Brain microvascular endothelial cell (primary cell): Measurements from ENCODE around the gene APOA4.

Experiments used
- DNase-seq: peaks from one replicate; pipeline ENCODE4 v3.0.0-alpha.2; 2020
- H3K27ac ChIP-seq: fragments of 250-450 bp; sonication (Bioruptor Pico); 2 replicates; pipeline ENCODE4 v1.5.1; 2020; ENCODE audit warnings: mild to moderate bottlenecking, moderate library complexity
- H3K27me3 ChIP-seq: fragments of 250-450 bp; sonication (Bioruptor Pico); replicated peaks from 2 replicates; pipeline ENCODE4 v1.5.1; 2020; ENCODE audit warnings: mild to moderate bottlenecking
- H3K36me3 ChIP-seq: fragments of 250-450 bp; sonication (Bioruptor Pico); replicated peaks from 2 replicates; pipeline ENCODE4 v1.5.1; 2020; ENCODE audit warnings: mild to moderate bottlenecking
- H3K4me3 ChIP-seq: 2 replicates; pipeline ENCODE4 v1.5.1; 2011; ENCODE audit warnings: low read depth, mild to moderate bottlenecking, control low read depth, low read length, moderate library complexity
- in situ Hi-C: cut with HindIII; loops from 2 replicates; pipeline ENCODE4 v1.10.0; 2017; ENCODE audit warnings: low sequenced_read_pairs, low pct_ligation_motif_present
- TF ChIP-seq, protein P1 (sequence below): IDR thresholded peaks from 2 replicates; pipeline ENCODE4 v1.5.1; 2011; ENCODE audit warnings: low read depth, mild to moderate bottlenecking, moderate library complexity, low read length, control low read depth, inconsistent platforms; ENCODE audit errors: missing control alignments

The APOA4 gene

DNA sequence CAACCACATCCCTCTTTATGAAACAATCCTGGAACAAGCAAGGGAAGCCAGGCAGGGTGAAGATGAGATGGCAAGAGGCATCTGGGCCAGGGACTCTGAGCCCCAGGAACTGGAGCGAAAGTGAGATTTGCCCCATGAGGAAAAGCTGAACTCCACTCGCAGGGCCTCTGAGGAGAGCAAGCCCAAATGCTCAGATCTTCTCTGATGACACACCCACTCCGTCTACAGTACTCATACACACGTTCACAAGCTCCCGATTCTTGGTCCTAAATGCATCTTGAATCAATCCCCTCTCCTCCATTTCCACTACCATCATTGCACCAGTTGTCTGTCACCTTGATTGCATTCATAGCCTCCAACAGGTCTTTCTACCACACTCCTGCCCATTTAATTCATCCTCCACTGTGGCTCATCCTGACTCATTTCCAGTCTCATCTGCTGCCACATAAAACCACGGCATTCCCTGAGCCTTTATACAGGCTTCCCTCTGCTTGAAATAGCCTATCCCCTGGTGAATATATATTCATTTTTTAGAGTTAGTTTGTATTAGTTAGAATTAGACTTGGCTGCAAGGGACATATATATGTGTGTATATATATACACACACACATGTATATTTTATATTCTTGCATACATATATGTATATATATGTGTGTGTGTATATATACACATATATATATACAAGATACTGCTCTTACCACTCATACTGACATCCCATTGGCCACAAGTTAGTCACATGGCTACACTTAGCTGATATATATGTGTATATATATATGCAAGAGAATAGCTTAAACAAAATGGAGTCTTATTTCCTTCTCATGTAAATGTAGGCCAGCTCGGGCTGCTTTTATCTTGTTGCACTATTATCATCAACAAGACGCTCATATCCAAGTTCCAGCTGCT lies 30.0 kb downstream of the APOA4 start:
- Histone ChIP-seq H3K27me3 (no peaks in the 10 kb centered on the region), H3K27ac (no peak overlapping the region), H3K36me3 (no peaks in the 10 kb centered on the region), H3K4me3 (no peak overlapping the region)
- in situ Hi-C loops: no loop called here
- TF ChIP-seq, protein P1, sequence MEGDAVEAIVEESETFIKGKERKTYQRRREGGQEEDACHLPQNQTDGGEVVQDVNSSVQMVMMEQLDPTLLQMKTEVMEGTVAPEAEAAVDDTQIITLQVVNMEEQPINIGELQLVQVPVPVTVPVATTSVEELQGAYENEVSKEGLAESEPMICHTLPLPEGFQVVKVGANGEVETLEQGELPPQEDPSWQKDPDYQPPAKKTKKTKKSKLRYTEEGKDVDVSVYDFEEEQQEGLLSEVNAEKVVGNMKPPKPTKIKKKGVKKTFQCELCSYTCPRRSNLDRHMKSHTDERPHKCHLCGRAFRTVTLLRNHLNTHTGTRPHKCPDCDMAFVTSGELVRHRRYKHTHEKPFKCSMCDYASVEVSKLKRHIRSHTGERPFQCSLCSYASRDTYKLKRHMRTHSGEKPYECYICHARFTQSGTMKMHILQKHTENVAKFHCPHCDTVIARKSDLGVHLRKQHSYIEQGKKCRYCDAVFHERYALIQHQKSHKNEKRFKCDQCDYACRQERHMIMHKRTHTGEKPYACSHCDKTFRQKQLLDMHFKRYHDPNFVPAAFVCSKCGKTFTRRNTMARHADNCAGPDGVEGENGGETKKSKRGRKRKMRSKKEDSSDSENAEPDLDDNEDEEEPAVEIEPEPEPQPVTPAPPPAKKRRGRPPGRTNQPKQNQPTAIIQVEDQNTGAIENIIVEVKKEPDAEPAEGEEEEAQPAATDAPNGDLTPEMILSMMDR: no peak
- DNase-seq: peak; percentile 60

- DNase-seq: no peak
- no peaks in the 10 kb centered on the region for H3K36me3 ChIP-seq
- H3K27ac ChIP-seq: no peak overlapping the region
- in situ Hi-C loops: no loop called here
- no peaks in the 10 kb centered on the region for H3K27me3 ChIP-seq
- TF ChIP-seq, protein P1: no peak
- no peak overlapping the region for H3K4me3 ChIP-seq
These were observed 30.8 kb downstream of the APOA4 start for GRCh38 chr11:116792144-116792868.

GRCh38 chr11:116791813-116792143 lies 31.3 kb downstream of the APOA4 start, which contains the start of gene APOA5:
Gene APOA5 (minus strand): TSS chr11:116791879. CDS start chr11:116791860, 19 bp downstream.
- Histone ChIP-seq H3K4me3 (peak within 1 kb of the TSS; percentile 12), H3K27ac (no peak within 1 kb of the TSS), H3K36me3 (no peaks in the 10 kb centered on the region), H3K27me3 (no peaks in the 10 kb centered on the region)
- no peak for DNase-seq
- TF ChIP-seq, protein P1: no peak
- in situ Hi-C loops: no loop called here

DNA sequence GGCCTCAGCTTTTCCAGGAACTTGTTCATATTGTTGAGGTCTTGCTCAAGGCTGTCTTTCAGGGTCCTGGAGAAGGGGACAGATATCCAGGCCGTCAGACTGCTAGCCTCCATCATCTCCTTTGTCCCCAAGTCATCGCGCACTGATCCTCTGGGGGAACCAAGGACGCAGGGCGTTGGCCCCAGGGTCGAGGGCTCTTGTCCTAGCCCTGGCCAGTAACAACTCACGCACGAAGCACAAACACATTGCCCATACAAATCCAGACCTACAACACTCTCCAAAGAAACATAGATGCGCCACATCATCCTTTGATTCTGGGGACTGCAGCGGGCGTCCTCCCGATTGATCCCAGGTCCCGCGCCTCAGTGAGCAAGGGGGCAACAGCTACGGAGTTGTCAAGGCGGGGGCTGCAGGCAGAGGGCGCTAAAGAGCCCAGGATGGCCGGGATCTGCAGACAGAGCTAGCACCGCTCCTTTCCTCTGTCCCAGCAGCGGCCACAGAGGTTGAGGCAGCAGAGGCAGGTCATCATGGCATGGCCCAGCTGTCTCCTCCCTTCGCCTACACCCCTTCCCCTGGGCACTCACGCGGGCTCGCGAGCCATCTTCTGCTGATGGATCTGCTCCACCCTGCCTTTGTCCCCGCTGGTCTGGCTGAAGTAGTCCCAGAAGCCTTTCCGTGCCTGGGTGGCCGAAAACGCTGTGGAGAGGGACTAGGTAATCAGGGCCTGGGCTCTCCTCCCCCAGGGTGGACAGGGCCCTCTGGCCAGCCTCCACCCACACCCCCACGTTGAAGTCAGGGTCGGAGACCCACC lies 31.9 kb downstream of the APOA4 start:
- Histone ChIP-seq H3K27me3 (no peaks in the 10 kb centered on the region), H3K36me3 (peaks cover 4% of the 10 kb centered on the region), H3K27ac (no peak overlapping the region), H3K4me3 (peak overlapping the region; percentile 12)
- in situ Hi-C loops: no loop called here
- TF ChIP-seq, protein P1: peak; percentile 97
- DNase-seq: peak; percentile 53

DNA sequence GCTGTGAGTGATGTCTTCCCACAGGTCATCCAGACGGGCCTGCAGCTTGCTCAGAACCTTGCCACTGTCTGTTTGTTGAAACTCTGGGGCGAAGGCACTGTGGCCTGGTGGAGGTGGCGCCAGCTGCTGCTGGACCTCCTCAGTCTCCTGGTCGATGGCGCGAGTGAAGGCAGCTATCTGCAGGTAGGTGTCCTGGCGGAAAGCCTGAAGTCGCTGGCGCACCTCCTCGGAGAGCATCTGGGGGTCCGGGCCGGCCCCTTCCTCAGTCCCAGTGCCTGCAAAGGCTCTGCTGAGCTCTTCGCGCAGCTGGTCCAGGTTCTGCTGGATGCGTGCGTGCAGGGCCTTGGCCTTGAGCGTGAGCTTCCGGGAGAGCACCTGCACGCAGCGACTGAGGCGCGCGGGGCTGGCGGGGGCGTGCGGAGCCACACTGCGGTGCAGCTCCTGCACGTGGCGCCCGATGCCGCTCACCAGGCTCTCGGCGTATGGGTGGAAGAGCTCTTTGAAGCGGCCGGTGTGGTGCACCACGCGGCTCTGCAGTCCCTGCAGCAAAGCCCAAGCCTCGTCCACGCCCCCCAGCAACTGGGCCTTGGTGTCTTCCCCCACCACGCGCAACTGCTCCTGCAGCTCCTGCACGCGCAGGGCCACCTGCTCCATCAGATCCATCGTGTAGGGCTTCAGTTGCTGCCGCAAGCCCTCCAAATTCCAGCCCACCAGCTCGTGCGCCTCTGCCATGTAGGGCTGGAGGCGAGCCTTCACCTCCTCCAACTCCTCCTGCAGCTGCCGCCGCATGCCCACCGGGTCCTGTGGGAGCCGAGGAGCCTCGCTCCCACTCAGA lies 32.7 kb downstream of the APOA4 start:
- DNase-seq: no peak
- Histone ChIP-seq H3K36me3 (peaks cover 12% of the 10 kb centered on the region), H3K27me3 (no peaks in the 10 kb centered on the region), H3K27ac (no peak overlapping the region), H3K4me3 (no peak overlapping the region)
- TF ChIP-seq, protein P1: no peak
- in situ Hi-C loops: no loop called here
